Activated CD4-positive, alpha-beta T cell treated with anti-CD3 and anti-CD28 coated beads, Interleukin-2, amount 50 U/mL, for 16 hours (primary cell): Measurements from ENCODE around the gene MAP3K5.

Experiments
- DNase-seq: peaks from one replicate; pipeline ENCODE4 v3.0.0-alpha.2; 2020

The MAP3K5 gene

DNA sequence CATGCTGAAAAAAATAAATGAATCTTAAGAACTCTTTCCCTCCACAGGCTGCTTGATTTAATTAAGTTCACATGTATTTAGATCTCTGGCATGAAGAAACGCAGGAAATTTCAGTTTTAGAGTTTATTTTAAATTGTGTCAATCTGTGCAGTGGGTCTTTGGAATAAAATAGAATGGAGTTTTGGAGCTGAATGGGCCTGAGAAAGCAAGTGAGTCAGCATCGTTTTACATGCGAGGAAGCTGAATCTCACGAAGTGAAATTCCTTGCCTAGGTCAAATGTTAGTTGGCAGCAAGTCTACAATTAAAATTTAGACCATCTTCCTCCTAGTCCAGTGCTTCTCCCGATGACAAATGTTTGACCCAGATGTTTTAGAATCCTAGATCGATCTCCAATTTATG lies 264.4 kb downstream of the MAP3K5 start:
- no peak for DNase-seq

GRCh38 chr6:136526937-136527336 lies 265.3 kb downstream of the MAP3K5 start:
- DNase-seq, result no peak

GRCh38 chr6:136526196-136526930 lies 265.9 kb downstream of the MAP3K5 start:
- peak; percentile 45 for DNase-seq

DNA sequence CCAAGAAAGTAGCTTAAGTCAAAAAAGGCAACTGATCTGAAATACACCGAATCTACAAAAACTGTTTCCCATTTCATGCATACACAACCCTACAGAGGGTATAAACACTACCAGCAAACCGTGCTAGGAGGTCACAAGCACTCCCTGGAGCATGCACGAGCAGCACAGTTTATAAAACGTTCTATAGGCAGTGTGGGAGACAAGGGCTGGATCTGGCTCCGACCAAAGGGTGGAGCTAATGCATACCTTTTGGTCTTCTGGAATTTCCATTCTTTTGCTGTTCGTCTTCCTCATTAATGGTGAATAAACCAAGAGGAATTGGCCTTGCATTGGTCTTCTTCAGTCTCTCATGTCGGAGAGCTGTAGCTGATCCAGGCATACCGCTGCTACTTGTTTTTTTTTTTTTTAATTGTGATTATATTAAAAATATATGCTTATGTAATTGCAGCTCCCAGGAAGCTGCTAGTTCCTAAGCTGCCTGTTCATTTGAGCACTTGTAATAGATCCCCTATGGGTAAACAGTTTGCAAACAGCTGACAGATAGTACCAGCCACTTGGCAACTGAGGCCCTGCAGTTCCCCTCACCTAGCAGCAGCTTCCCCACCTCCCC lies 266.6 kb downstream of the MAP3K5 start:
- no peak for DNase-seq

GRCh38 chr6:136524936-136525413 lies 267.3 kb downstream of the MAP3K5 start:
- no peak for DNase-seq

GRCh38 chr6:136524339-136524935 lies 267.8 kb downstream of the MAP3K5 start:
- no peak for DNase-seq

DNA sequence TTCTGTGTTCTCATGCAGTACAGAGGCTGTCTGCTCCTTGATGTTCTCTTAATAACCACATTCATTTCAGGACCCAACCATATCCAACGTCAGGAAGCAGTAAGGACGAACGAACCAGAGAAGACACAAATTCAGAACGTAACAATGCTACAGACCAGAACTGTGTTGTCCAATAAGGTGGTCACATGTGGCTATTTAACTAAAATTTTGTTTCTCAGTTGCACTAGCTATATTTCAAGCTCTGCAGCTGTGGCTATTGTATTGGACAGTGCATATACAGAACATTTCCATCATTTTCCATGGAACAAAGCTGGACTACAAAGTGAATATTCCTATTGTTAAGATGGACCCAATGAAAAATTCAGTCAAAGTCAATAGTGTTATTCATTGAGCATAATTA lies 269.1 kb downstream of the MAP3K5 start:
- DNase-seq, result no peak

DNA sequence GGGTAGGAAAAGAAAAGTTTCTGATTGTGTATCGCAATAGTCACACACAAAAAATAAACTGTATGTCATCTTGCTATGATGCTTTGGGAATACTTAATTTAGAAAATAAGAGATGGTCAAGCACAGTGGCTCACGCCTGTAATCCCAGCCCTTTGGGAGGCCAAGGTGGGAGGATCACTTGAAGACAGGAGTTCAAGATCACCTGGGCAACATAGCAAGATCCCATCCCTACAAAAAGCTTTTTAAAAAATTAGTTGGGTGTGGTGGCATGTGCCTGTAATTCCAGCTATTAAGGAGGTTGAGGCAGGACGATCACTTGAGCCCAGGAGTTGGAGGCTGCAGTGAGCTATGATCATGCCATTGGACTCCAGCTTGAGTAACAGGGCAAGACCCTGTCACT lies 269.6 kb downstream of the MAP3K5 start:
- DNase-seq, result no peak

DNA sequence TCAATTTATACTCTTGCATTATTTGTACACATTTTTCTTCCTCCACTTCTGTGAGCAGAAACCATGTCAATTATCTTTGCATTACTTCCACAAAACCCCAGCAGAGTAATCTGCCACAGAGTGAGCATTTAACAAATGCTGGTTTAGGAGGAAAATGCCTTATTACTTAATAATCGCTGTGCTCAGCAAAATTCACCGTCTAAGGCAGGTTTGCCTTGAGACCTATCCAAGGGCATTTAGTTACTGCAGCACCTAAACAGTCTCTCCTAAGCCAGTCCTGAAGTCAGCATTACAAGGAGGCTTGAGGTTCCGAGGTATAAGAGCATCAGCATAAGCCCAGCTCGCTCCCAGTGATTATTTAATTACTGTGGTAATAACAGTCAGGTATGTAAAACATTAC lies 270.4 kb downstream of the MAP3K5 start:
- no peak for DNase-seq

- DNase-seq, result no peak
Measured at GRCh38 chr6:136521427-136521826, 270.9 kb downstream of the MAP3K5 start.

GRCh38 chr6:136520517-136520916 lies 271.8 kb downstream of the MAP3K5 start:
- DNase-seq, result no peak

DNA sequence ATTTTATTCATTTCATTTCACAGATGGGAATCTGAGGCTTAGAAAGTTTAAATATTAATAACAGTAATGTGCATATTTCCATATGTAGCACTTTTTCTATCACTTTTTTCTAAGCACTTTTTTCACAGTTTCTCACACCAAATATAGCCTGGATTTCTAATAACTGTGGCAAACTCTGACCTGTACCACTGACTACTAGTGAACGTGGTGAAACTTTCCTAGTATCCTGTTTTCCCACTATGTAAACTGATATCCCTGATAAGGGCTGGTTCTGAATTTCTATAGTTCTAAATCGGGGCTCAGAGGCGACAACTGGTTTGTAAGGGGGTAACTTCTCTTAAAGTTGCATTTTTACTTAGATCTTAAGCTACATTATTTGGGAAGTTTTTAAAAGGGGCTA lies 274.7 kb downstream of the MAP3K5 start:
- DNase-seq, result no peak

DNA sequence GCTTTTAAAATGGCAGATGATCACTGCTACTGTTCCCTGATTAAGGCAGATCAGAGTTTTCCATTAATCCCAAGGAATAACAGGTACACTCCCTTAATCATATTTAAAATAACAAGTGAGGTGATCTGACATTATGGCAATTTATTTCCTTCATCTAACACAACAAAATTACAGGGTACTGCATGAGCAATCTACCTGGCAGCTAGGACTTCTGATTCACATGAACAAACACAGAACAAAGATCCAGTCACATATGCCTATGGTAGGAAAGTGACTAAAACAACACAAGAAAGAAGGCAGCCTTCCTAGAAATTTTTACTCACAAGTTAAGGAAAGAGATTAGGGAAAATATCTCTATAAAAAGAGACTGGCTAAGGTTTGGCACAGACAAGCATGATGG lies 275.3 kb downstream of the MAP3K5 start:
- DNase-seq, result no peak

DNA sequence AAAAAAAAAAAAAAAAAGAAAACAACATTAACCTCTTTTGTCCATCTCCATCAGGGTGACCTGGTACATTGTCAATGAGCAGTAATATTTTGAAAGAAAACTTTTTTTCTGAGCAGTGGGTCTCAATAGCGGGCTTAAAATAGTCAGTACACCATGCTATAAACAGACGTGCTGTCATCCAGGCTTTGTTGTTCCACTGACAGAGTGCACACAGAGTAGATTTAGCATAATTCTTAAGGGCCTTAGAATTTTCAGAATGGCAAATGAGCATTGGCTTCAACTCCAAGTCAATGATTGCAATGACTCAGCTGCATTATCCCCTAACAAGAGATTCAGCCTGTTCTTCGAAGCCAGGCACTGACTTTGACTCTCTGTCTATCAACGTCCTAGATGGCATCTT lies 277.7 kb downstream of the MAP3K5 start:
- no peak for DNase-seq

DNA sequence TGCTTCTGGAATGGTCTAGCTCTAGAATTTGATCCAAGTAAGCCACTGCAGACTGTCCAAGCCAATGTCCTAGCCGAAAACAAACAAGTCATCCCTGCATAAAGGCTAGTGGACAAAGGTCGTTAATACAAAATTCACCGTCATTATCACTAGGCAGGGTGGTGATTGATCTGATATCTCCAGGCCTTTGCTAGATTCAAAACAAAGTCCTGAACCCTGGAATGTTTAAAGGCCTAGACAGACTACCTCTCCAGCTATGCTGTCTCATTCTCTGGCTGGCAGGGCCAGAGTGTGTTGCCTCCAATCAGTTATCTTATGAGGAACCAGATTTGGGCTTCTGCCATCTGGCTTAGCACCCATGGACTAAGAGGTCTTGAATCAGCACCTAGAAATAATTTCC lies 280.4 kb downstream of the MAP3K5 start:
- DNase-seq, result no peak

DNA sequence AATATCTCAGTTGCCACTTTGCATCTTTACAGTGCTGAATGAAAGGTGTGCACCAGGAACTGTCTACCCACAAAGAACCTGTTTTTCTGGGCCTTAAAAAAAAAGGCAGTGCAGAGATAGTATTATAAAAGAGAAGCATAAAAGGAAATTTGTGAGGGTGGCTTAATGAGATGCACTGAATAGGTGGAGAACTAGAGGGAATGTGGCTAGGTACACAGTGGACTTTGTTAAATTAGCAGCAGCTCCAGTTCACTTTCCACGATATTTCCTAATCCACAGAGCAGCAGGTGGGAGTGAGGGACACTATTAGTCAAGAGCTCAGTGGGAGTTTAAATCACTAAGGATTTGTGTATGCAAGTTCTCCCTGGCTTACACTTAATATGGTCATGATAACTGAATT lies 280.9 kb downstream of the MAP3K5 start:
- no peak for DNase-seq

DNA sequence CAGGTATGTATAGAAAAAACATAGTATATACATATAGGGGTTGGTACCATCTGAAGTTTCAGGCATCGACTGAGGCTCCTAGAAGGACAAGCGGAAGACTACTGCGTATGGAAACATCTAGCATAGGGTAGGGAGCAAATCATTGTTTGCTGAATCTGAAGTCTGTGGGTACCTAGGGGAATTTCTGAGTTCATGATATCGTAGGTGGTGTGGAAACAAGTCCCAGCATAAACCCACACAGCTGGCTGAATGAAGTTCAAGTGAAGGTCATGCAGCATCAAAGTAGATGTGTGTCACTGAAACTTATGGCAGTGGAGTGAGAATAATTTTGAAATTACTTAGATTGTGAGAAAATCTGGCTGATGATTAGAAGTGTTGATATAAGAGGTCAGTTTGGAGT lies 281.5 kb downstream of the MAP3K5 start:
- DNase-seq, result no peak

- DNase-seq, result no peak
Measured at GRCh38 chr6:136510299-136510698, 282.0 kb downstream of the MAP3K5 start.

GRCh38 chr6:136508725-136509392 lies 283.4 kb downstream of the MAP3K5 start:
- no peak for DNase-seq
